ENCODE data around the gene SLC15A4. TPM values are rescaled to one million over a fixed set of nuclear protein-coding genes. Genes with fewer than 3 reads are reported as not detected.

SLC15A4 gene
- total RNA-seq, 2 experiments from 2014 or later: 53.3 to 87.3 TPM

DNA sequence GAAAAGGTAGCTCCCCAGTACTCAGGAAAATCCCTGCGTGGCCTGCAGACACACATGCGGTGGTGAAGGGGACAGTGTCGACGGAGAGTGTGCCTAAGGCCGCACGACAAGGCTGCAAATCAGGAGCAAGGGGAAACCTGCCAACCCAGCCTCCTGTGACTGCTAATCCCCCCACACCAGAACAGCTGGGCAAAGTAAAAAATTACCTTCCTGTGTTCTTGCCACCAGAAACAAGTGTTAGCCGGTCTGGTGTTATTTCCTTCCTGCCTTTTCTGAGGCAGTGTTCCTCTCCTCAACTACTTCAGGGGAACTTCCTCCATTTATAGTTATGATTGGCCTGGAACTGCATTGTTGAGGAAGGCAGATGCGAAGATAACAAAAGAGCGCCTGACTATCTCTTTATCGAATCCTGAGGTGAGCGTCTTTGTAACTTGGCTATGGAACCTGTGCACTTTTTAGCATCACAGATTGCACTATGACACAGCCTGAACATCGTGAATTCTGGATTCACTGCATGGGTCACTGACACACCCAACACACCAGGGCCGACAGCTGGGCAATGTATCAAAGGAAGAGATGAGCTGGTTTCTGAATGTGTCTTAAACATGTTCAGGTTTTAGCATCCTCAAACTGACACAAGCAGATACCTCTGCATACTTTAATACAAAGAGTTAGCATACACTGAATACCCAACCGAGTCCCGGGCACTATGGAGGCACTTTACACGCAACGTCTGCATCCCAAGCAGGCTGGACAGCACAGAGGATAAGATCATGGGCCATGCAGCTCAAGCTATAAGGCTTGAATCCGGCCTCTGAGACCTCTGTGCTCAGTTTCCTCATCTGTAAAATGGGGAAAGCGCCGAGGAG lies 28.9 kb downstream of the SLC15A4 start:
- Histone ChIP-seq H3K27ac (ENCODE audit: low read depth, low read length, poor library complexity, severe bottlenecking) (peak overlapping the region; percentile 100), H3K4me2 (ENCODE audit: low read length) (peak overlapping the region; percentile 78), H3K9me2 (ENCODE audit: insufficient read depth, low read length) (no peaks in the 10 kb centered on the region), H3K79me2 (ENCODE audit: insufficient read depth, low read depth, low read length) (peaks cover 22% of the 10 kb centered on the region; the same call in 1 of the 2 replicates), H3K4me3 (ENCODE audit: low read depth, low read length, poor library complexity, severe bottlenecking) (peak overlapping the region; percentile 38), H3K9me3 (ENCODE audit: low read length) (no peaks in the 10 kb centered on the region), H2AFZ (ENCODE audit: low read length) (no peak overlapping the region), H4K20me1 (ENCODE audit: insufficient read depth, low read length) (no peaks in the 10 kb centered on the region), H3K4me1 (ENCODE audit: insufficient read depth, low read length, poor library complexity, severe bottlenecking) (peaks cover 97% of the 10 kb centered on the region), H3K36me3 (ENCODE audit: insufficient read depth, low read length) (peaks cover 86% of the 10 kb centered on the region)
- intact Hi-C loops (cut with micrococcal nuclease; ENCODE audit: unreplicated experiment): loop anchor here (1.0 to 5.0 kb wide), 2 partner anchors 29 to 263 kb away; no protein-coding TSS in a partner anchor
- ChIA-PET CTCF (ENCODE audit: unreplicated experiment) (interaction anchor here (1.4 kb wide), 1 partner anchor 12 kb away, joined by 7 read pairs; no protein-coding TSS in a partner anchor), POLR2A (interaction anchor here (0.6 to 5.4 kb wide), 13 partner anchors 9 to 42 kb away, joined by 3 to 60 read pairs (median 5); partner anchors contain the start of gene SLC15A4)
- BruUV-seq (replicated peaks): TSS peak; percentile 83
- peak; percentile 83 for DNase-seq (ENCODE audit: low spot score)
- TF ChIP-seq EZH2phosphoT487 (IDR thresholded peaks at IDR 0.05; ENCODE audit: borderline replicate concordance, low read depth, low read length): no peak
- TF ChIP-seq, protein P1, sequence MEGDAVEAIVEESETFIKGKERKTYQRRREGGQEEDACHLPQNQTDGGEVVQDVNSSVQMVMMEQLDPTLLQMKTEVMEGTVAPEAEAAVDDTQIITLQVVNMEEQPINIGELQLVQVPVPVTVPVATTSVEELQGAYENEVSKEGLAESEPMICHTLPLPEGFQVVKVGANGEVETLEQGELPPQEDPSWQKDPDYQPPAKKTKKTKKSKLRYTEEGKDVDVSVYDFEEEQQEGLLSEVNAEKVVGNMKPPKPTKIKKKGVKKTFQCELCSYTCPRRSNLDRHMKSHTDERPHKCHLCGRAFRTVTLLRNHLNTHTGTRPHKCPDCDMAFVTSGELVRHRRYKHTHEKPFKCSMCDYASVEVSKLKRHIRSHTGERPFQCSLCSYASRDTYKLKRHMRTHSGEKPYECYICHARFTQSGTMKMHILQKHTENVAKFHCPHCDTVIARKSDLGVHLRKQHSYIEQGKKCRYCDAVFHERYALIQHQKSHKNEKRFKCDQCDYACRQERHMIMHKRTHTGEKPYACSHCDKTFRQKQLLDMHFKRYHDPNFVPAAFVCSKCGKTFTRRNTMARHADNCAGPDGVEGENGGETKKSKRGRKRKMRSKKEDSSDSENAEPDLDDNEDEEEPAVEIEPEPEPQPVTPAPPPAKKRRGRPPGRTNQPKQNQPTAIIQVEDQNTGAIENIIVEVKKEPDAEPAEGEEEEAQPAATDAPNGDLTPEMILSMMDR (conservative IDR thresholded peaks at IDR 0.05; ENCODE audit: low read length): no peak

DNA sequence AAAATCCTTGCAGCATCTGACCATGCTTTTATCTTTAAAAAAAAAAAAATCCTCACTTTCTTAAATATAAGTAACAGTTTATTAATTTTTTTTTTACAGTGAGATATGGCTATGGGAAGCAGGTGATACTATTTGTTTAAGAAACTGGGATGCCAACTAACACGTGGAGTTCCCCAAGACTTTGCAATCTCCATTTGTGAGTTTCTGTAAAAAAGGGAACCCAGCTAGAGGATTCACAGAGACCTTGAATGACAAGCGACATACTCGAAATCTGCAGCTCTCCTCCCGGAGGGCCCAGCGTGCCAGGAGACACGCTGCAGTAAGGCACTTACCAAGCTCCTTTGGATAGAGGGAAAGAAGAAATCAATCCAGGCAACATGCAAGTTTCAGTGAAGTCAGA lies 30.1 kb downstream of the SLC15A4 start:
- POLR2A ChIA-PET: interaction anchor here (0.8 to 5.4 kb wide), 6 partner anchors 17 to 64 kb away, joined by 3 to 60 read pairs (median 5); partner anchors contain the start of gene SLC15A4
- no peaks in the 10 kb centered on the region for H3K9me2 ChIP-seq (ENCODE audit: insufficient read depth, low read length)
- BruUV-seq (replicated peaks): no TSS peak
- H3K27ac ChIP-seq (ENCODE audit: low read depth, low read length, poor library complexity, severe bottlenecking): peak overlapping the region; percentile 100
- H3K79me2 ChIP-seq (ENCODE audit: insufficient read depth, low read depth, low read length): peaks cover 22% of the 10 kb centered on the region; the same call in 1 of the 2 replicates
- peaks cover 74% of the 10 kb centered on the region for H3K36me3 ChIP-seq (ENCODE audit: insufficient read depth, low read length)
- CTCF ChIA-PET (ENCODE audit: unreplicated experiment): interaction anchor here (1.4 kb wide), 1 partner anchor 11 kb away, joined by 7 read pairs; no protein-coding TSS in a partner anchor
- H3K9me3 ChIP-seq (ENCODE audit: low read length): no peaks in the 10 kb centered on the region
- TF ChIP-seq EZH2phosphoT487 (IDR thresholded peaks at IDR 0.05; ENCODE audit: borderline replicate concordance, low read depth, low read length): no peak
- TF ChIP-seq, protein P1 (conservative IDR thresholded peaks at IDR 0.05; ENCODE audit: low read length): no peak
- peaks cover 97% of the 10 kb centered on the region for H3K4me1 ChIP-seq (ENCODE audit: insufficient read depth, low read length, poor library complexity, severe bottlenecking)
- DNase-seq (ENCODE audit: low spot score): no peak
- H3K4me2 ChIP-seq (ENCODE audit: low read length): peak overlapping the region; percentile 78
- no peak overlapping the region for H2AFZ ChIP-seq (ENCODE audit: low read length)
- intact Hi-C loops (cut with micrococcal nuclease; ENCODE audit: unreplicated experiment): loop anchor here (5.0 kb wide), 1 partner anchor 261 kb away; no protein-coding TSS in a partner anchor
- no peaks in the 10 kb centered on the region for H4K20me1 ChIP-seq (ENCODE audit: insufficient read depth, low read length)
- H3K4me3 ChIP-seq (ENCODE audit: low read depth, low read length, poor library complexity, severe bottlenecking): peak overlapping the region; percentile 38
